HG02571 (cell line): Measurements from ENCODE around the gene TMEM163.
"Not testable (repeated sequence)": the region's sequence is repeated elsewhere in the genome, so short reads cannot be mapped to it uniquely, and the experiment has no call there.

Experiments used
- ATAC-seq: cut with Tn5 transposase; IDR thresholded peaks from one replicate; pipeline ENCODE4 v1.9.1; 2021; ENCODE audit warnings: mild to moderate bottlenecking, moderate library complexity; ENCODE audit not compliant: unreplicated experiment

Gene TMEM163

GRCh38 chr2:134665727-134666506 lies 52.9 kb downstream of the TMEM163 start:
- no peak for ATAC-seq

- ATAC-seq, result no peak
Measured at GRCh38 chr2:134663451-134664450, 55.0 kb downstream of the TMEM163 start.

GRCh38 chr2:134662751-134663150 lies 56.0 kb downstream of the TMEM163 start:
- ATAC-seq, result no peak

GRCh38 chr2:134660626-134661402 lies 58.0 kb downstream of the TMEM163 start:
- ATAC-seq, result no peak

GRCh38 chr2:134659724-134660123 lies 59.1 kb downstream of the TMEM163 start:
- no peak for ATAC-seq

- no peak for ATAC-seq
Measured at GRCh38 chr2:134657650-134658250, 61.0 kb downstream of the TMEM163 start.

GRCh38 chr2:134656391-134656790 lies 62.4 kb downstream of the TMEM163 start:
- ATAC-seq, result not testable (repeated sequence)

- no peak for ATAC-seq
Measured at GRCh38 chr2:134648586-134648985, 70.2 kb downstream of the TMEM163 start.

GRCh38 chr2:134647607-134648256 lies 71.1 kb downstream of the TMEM163 start:
- no peak for ATAC-seq

GRCh38 chr2:134642938-134643337 lies 75.9 kb downstream of the TMEM163 start:
- ATAC-seq, result no peak

GRCh38 chr2:134640494-134640893 lies 78.3 kb downstream of the TMEM163 start:
- no peak for ATAC-seq

- ATAC-seq, result no peak
Measured at GRCh38 chr2:134639265-134639664, 79.5 kb downstream of the TMEM163 start.

- no peak for ATAC-seq
Measured at GRCh38 chr2:134636714-134637113, 82.1 kb downstream of the TMEM163 start.

- ATAC-seq, result no peak
Measured at GRCh38 chr2:134634054-134634753, 84.6 kb downstream of the TMEM163 start.

- ATAC-seq, result no peak
Measured at GRCh38 chr2:134630504-134631159, 88.2 kb downstream of the TMEM163 start.

GRCh38 chr2:134628453-134628852 lies 90.3 kb downstream of the TMEM163 start:
- ATAC-seq, result no peak

GRCh38 chr2:134626781-134627180 lies 92.0 kb downstream of the TMEM163 start:
- ATAC-seq, result no peak

- no peak for ATAC-seq
Measured at GRCh38 chr2:134625311-134625710, 93.5 kb downstream of the TMEM163 start.

GRCh38 chr2:134623796-134624195 lies 95.0 kb downstream of the TMEM163 start:
- ATAC-seq, result peak; percentile 77
